ENCODE data around the gene TUBGCP4. TPM values are rescaled to one million over a fixed set of nuclear protein-coding genes. Genes with fewer than 3 reads are reported as not detected.

TUBGCP4 gene
- total and polyA plus RNA-seq, 9 of the 15 experiments (the other 6 are each of a cell fraction or from before 2014, with no cell fraction given), result 10.7 to 50.2 (median 29.6) TPM

- Histone ChIP-seq H3K9me3 (replicated peaks; ENCODE audit: control insufficient read depth, insufficient read depth, low read depth, low read length) (no peaks in the 10 kb centered on the region), H2AFZ (ENCODE audit: low read depth, low read length) (peak overlapping the region; percentile 61), H3K79me2 (ENCODE audit: control insufficient read depth, insufficient read depth, low read length) (no peaks in the 10 kb centered on the region), H3K4me2 (ENCODE audit: insufficient read depth, low read length) (peak overlapping the region; percentile 43; the same call in 1 of the 2 replicates), H3K4me1 (replicated peaks in 1 of 2; ENCODE audit: control insufficient read depth in 2 of 2, insufficient read depth in 2 of 2, low read length in 2 of 2) (peaks cover 0 to 17% of the 10 kb centered on the region in 2 experiments; a peak in 3 of 5 replicates), H3K27me3 (ENCODE audit: control insufficient read depth in 2 of 2, insufficient read depth in 2 of 2, low read length in 2 of 2) (no peaks in the 10 kb centered on the region), H3K9ac (ENCODE audit: insufficient read depth in 1 of 2, low read depth in 2 of 2, low read length in 2 of 2) (peak overlapping the region in 1 of 2 experiments; percentile 15; a peak in 1 of 4 replicates), H3K4me3 (no peak overlapping the region), H3K36me3 (ENCODE audit: control insufficient read depth, insufficient read depth, low read length) (peaks cover 43% of the 10 kb centered on the region; the same call in 2 of the 3 replicates), H3K27ac (ENCODE audit: extremely low read depth, low read depth, low read length) (peak overlapping the region; percentile 71), H4K20me1 (replicated peaks; ENCODE audit: control insufficient read depth, insufficient read depth, low read length) (no peaks in the 10 kb centered on the region), H3K9me1 (ENCODE audit: control insufficient read depth, insufficient read depth, low read length) (no peaks in the 10 kb centered on the region)
- BruUV-seq (replicated peaks), result no TSS peak
- ChIA-PET CTCF (ENCODE audit: low intra/inter-chr PET ratio) (no interaction called here), POLR2A (interaction anchor here (0.6 to 1.9 kb wide), 6 partner anchors 10 to 1223 kb away, joined by 3 to 6 read pairs (median 3); no protein-coding TSS in a partner anchor)
- WGBS (ENCODE audit: insufficient coverage, low coverage, missing lambda C conversion rate), result 6% methylated on average over 3 of the region's 3 CpGs
- FAIRE-seq (peak; percentile 74), ATAC-seq (peak; percentile 89), DNase-seq (ENCODE audit: extremely low read depth in 1 of 4, low spot score in 3 of 4) (peak in 3 of 4 experiments; percentile 23 to 60 (median 42))
- intact Hi-C loops (cut with micrococcal nuclease), result no loop called here
- in situ Hi-C loops (cut with MboI), result loop anchor here (25.0 kb wide), 2 partner anchors 154 to 254 kb away; partner anchors contain the start of genes CKMT1A, CKMT1B and PPIP5K1
- TF ChIP-seq LEF1 (IDR thresholded peaks at IDR 0.05) (peak; percentile 70; the same call in 1 of the 2 replicates), DPF2 (IDR thresholded peaks at IDR 0.05) (peak; percentile 80), L3MBTL2 (IDR thresholded peaks at IDR 0.05) (peak; percentile 50; the same call in 1 of the 2 replicates), TCF3 (CRISPR knock-in tag; IDR thresholded peaks at IDR 0.05) (peak; percentile 28), TGIF2 (CRISPR knock-in tag; IDR thresholded peaks at IDR 0.05) (no peak), ZNF639 (CRISPR knock-in tag; conservative IDR thresholded peaks at IDR 0.05 in 1 of 2, IDR thresholded peaks at IDR 0.05 in 1 of 2) (peak in 1 of 2 experiments; percentile 62; a peak in 1 of 4 replicates), ZNF175 (CRISPR knock-in tag; IDR thresholded peaks at IDR 0.05; ENCODE audit: low read depth) (0 out of 2 replicates have a peak, but pooled peaks have one; percentile 29), FOXA3 (CRISPR knock-in tag; conservative IDR thresholded peaks at IDR 0.05 in 1 of 2, IDR thresholded peaks at IDR 0.05 in 1 of 2) (peak in 1 of 2 experiments; percentile 74; a peak in 2 of 4 replicates), TEAD4 (IDR thresholded peaks at IDR 0.05; ENCODE audit: low read length) (peak; percentile 60), TEAD4 (CRISPR knock-in tag; IDR thresholded peaks at IDR 0.05; ENCODE audit: borderline replicate concordance) (no peak), ZNF592 (IDR thresholded peaks at IDR 0.05) (0 out of 2 replicates have a peak, but pooled peaks have one; percentile 30), MTA3 (IDR thresholded peaks at IDR 0.05; ENCODE audit: borderline replicate concordance) (peak; percentile 38; the same call in 1 of the 2 replicates), MYBL2 (IDR thresholded peaks at IDR 0.05; ENCODE audit: low read depth) (no peak), MYBL2 (CRISPR knock-in tag; IDR thresholded peaks at IDR 0.05; ENCODE audit: borderline replicate concordance) (no peak), TEAD1 (CRISPR knock-in tag; IDR thresholded peaks at IDR 0.05) (0 out of 4 replicates have a peak, but pooled peaks of 1 of the 2 experiments have one; percentile 24), SOX6 (IDR thresholded peaks at IDR 0.05) (peak; percentile 18; the same call in 1 of the 2 replicates)
Observed at GRCh38 chr15:43433661-43434303, 62.9 kb downstream of the TUBGCP4 start.

All from K562 (cell line).